Measurements from ENCODE around the gene NUDT2. TPM values are rescaled to one million over a fixed set of nuclear protein-coding genes. Genes with fewer than 3 reads are reported as not detected.

The NUDT2 gene
- total and polyA plus RNA-seq, 4 donors, result 22.2 to 30.2 (median 26.5) TPM

Small RNA genes within 50 kb of the gene (small RNA-seq; reads per million reads assigned to genes)
- not detected for gene RF00019 (ENCODE audit: low replicate concordance)
- gene RNU2-50P (ENCODE audit: low replicate concordance), result 0.08 reads per million

Other genes with a start within 250 kb of the NUDT2 start
- gene DCAF12, start 202.9 kb upstream of the NUDT2 start, total RNA-seq, result 10 to 100 TPM; 32.3 to 41.0 TPM
- gene DCAF12, start 202.9 kb upstream of the NUDT2 start, polyA plus RNA-seq (ENCODE audit: insufficient read length in 2 of 2), result 10 to 100 TPM; 41.6 to 46.9 TPM
- 10 to 100 TPM; 32.3 to 32.8 TPM for gene UBAP1, start 150.5 kb upstream of the NUDT2 start, total RNA-seq
- gene UBAP1, start 150.5 kb upstream of the NUDT2 start, polyA plus RNA-seq (ENCODE audit: insufficient read length in 2 of 2), result 10 to 100 TPM; 70.3 to 74.1 TPM
- gene KIF24, start 301 bp upstream of the NUDT2 start, total RNA-seq, result 1 to 10 TPM; 2.8 to 5.3 TPM
- gene KIF24, start 301 bp upstream of the NUDT2 start, polyA plus RNA-seq (ENCODE audit: insufficient read length in 2 of 2), result 1 to 10 TPM; 3.7 to 4.0 TPM
- 10 to 100 TPM in 1 of 2 donors, 1 to 10 TPM in 1; 8.6 to 10.4 TPM for gene MYORG, start 47.3 kb downstream of the NUDT2 start, total RNA-seq
- 10 to 100 TPM; 26.5 to 36.2 TPM for gene MYORG, start 47.3 kb downstream of the NUDT2 start, polyA plus RNA-seq (ENCODE audit: insufficient read length in 2 of 2)
- gene FAM219A, start 129.0 kb downstream of the NUDT2 start, total RNA-seq, result 10 to 100 TPM; 18.1 to 23.6 TPM
- gene FAM219A, start 129.0 kb downstream of the NUDT2 start, polyA plus RNA-seq (ENCODE audit: insufficient read length in 2 of 2), result 10 to 100 TPM; 78.8 to 83.9 TPM
- 10 to 100 TPM in 1 of 2 donors, 1 to 10 TPM in 1; 3.5 to 24.8 TPM for gene DNAI1, start 129.2 kb downstream of the NUDT2 start, total RNA-seq
- gene DNAI1, start 129.2 kb downstream of the NUDT2 start, polyA plus RNA-seq (ENCODE audit: insufficient read length in 2 of 2), result 10 to 100 TPM; 10.3 to 10.5 TPM
- 10 to 100 TPM; 32.7 to 63.9 TPM for gene ENHO, start 193.4 kb downstream of the NUDT2 start, total RNA-seq
- gene ENHO, start 193.4 kb downstream of the NUDT2 start, polyA plus RNA-seq (ENCODE audit: insufficient read length in 2 of 2), result 100 to 1,000 TPM; 193 to 219 TPM